ENCODE measurements around the gene EFR3B.

EFR3B gene

GRCh38 chr2:25049422-25049821, 7.5 kb downstream of the EFR3B start:
- TF ChIP-seq CTCF (conservative IDR thresholded peaks at IDR 0.05) = no peak
- no peak overlapping the region for H3K27ac ChIP-seq

GRCh38 chr2:25050128-25050527, 8.3 kb downstream of the EFR3B start:
- no peak for TF ChIP-seq CTCF (conservative IDR thresholded peaks at IDR 0.05)
- no peak overlapping the region for H3K27ac ChIP-seq

- no peak for TF ChIP-seq CTCF (conservative IDR thresholded peaks at IDR 0.05)
- no peak overlapping the region for H3K27ac ChIP-seq
Observed at GRCh38 chr2:25053041-25053440, 11.2 kb downstream of the EFR3B start.

- no peak for TF ChIP-seq CTCF (conservative IDR thresholded peaks at IDR 0.05)
- H3K27ac ChIP-seq = no peak overlapping the region
Observed at GRCh38 chr2:25054720-25055119, 12.8 kb downstream of the EFR3B start.

- no peak overlapping the region for H3K27ac ChIP-seq
- TF ChIP-seq CTCF (conservative IDR thresholded peaks at IDR 0.05) = no peak
Observed at GRCh38 chr2:25055376-25055920, 13.6 kb downstream of the EFR3B start.

GRCh38 chr2:25056098-25056821, 14.4 kb downstream of the EFR3B start:
- H3K27ac ChIP-seq = no peak overlapping the region
- no peak for TF ChIP-seq CTCF (conservative IDR thresholded peaks at IDR 0.05)

- TF ChIP-seq CTCF (conservative IDR thresholded peaks at IDR 0.05) = no peak
- H3K27ac ChIP-seq = no peak overlapping the region
Observed at GRCh38 chr2:25062511-25062917, 20.6 kb downstream of the EFR3B start.

Data from VCaP (cell line).